Activated CD4-positive, alpha-beta T cell treated with anti-CD3 and anti-CD28 coated beads for 48 hours (primary cell): ENCODE results near the gene GPR153.
"Not testable (repeated sequence)": the region's sequence is repeated elsewhere in the genome, so short reads cannot be mapped to it uniquely, and the experiment has no call there.

Source experiments
- DNase-seq: peaks from one replicate; pipeline ENCODE4 v3.0.0-alpha.2; 2020

The GPR153 gene

GRCh38 chr1:6222636-6223035 is 38.3 kb downstream of the GPR153 start:
- DNase-seq = no peak

- DNase-seq = no peak
These were observed 39.6 kb downstream of the GPR153 start for GRCh38 chr1:6221210-6221784.

- no peak for DNase-seq
These were observed 40.7 kb downstream of the GPR153 start for GRCh38 chr1:6220236-6220635.

- DNase-seq = not testable (repeated sequence)
These were observed 41.3 kb downstream of the GPR153 start for GRCh38 chr1:6219641-6220040.

- no peak for DNase-seq
These were observed 42.3 kb downstream of the GPR153 start for GRCh38 chr1:6218375-6219164.

GRCh38 chr1:6212193-6212959 is 48.5 kb downstream of the GPR153 start:
- no peak for DNase-seq

GRCh38 chr1:6211731-6212130 is 49.2 kb downstream of the GPR153 start:
- no peak for DNase-seq

GRCh38 chr1:6210591-6211355 is 50.1 kb downstream of the GPR153 start:
- DNase-seq = no peak

- peak; percentile 60 for DNase-seq
These were observed 51.0 kb downstream of the GPR153 start for GRCh38 chr1:6209661-6210580.

- peak; percentile 52 for DNase-seq
These were observed 51.9 kb downstream of the GPR153 start for GRCh38 chr1:6208723-6209660.

GRCh38 chr1:6207921-6208320 is 53.0 kb downstream of the GPR153 start:
- DNase-seq = no peak

GRCh38 chr1:6207075-6207885 is 53.6 kb downstream of the GPR153 start:
- no peak for DNase-seq

GRCh38 chr1:6206520-6206855 is 54.4 kb downstream of the GPR153 start:
- DNase-seq = no peak

- peak; percentile 79 for DNase-seq
These were observed 54.9 kb downstream of the GPR153 start, which contains the start of gene RNF207 for GRCh38 chr1:6205849-6206519. Gene RNF207 (plus strand): TSS chr1:6206119. CDS start chr1:6206536, 417 bp downstream.

GRCh38 chr1:6202256-6202655 is 58.6 kb downstream of the GPR153 start:
- no peak for DNase-seq

GRCh38 chr1:6200188-6200809 is 60.6 kb downstream of the GPR153 start:
- no peak for DNase-seq

- DNase-seq = peak; percentile 99
These were observed 61.4 kb downstream of the GPR153 start, which contains the start of gene RPL22 for GRCh38 chr1:6199298-6200187. Gene RPL22 (minus strand): TSS chr1:6199595. CDS start chr1:6199573, 22 bp downstream.
